Esophagus squamous epithelium (tissue), 4 donors: ENCODE data around the gene FBXW7.

Experiments
- CTCF ChIP-seq, 6 experiments: fragments of 450-650 bp in 4 of 6; fragments of 200-600 bp in 2 of 6; sonication (generic) in 2 of 6; IDR thresholded peaks; one replicate each; pipeline ENCODE4 v1.5.1; 2016 to 2019; ENCODE audit warnings: antibody characterized with exemption in 6 of 6, mild to moderate bottlenecking in 4 of 6, moderate library complexity in 4 of 6
- POLR2A ChIP-seq, 4 donors: fragments of 450-650 bp; IDR thresholded peaks; one replicate each; pipeline ENCODE4 v1.6.1; 2017; ENCODE audit warnings: antibody characterized with exemption in 4 of 4, mild to moderate bottlenecking in 4 of 4, moderate library complexity in 3 of 4

GRCh38 chr4:152374606-152375285 is 161.1 kb downstream of the FBXW7 start:
- TF ChIP-seq CTCF (IDR thresholded peaks at IDR 0.05) (no peak), POLR2A (IDR thresholded peaks at IDR 0.05) (no peak)
